HEK293 (cell line): ENCODE measurements around the gene MRGPRD.

Experiments
- CTCF ChIA-PET: fragments of 350-600 bp; formaldehyde crosslinking; extraction: SDS; loops from one replicate; lab custom pipeline; 2021; ENCODE audit warnings: antibody characterized with exemption; lab: Yijun Ruan, JAX
- POLR2A ChIA-PET: fragments of 300-600 bp; formaldehyde crosslinking; extraction: SDS; loops from one replicate; lab custom pipeline; 2020; ENCODE audit warnings: antibody characterized with exemption, inconsistent platforms; lab: Yijun Ruan, JAX
- H3K27ac ChIP-seq: fragments of 200-500 bp; sonication (Bioruptor generic); 2 replicates; pipeline ENCODE4 v1.5.1; 2014; ENCODE audit warnings: low read depth, low read length, control low read depth, inconsistent platforms; ENCODE audit errors: extremely low read depth
- H3K36me3 ChIP-seq, 2 experiments: fragments of 200-500 bp in 1 of 2; sonication (Bioruptor generic) in 1 of 2; 1 replicate in 1 of 2; 2 replicates in 1 of 2; pipeline ENCODE4 v1.5.1; 2014 to 2017; ENCODE audit warnings: inconsistent platforms in 2 of 2, low read length in 2 of 2; ENCODE audit not compliant: control insufficient read depth in 2 of 2, insufficient read depth in 1 of 2
- H3K4me1 ChIP-seq: fragments of 200-500 bp; sonication (Bioruptor generic); 2 replicates; pipeline ENCODE4 v1.5.1; 2014; ENCODE audit warnings: mild to moderate bottlenecking, low read length, inconsistent platforms; ENCODE audit not compliant: control insufficient read depth, insufficient read depth
- H3K4me3 ChIP-seq: 2 replicates; pipeline ENCODE4 v1.5.1; 2011; ENCODE audit warnings: low read depth, mild to moderate bottlenecking, control low read depth, low read length, moderate library complexity
- H3K9me3 ChIP-seq: fragments of 200-500 bp; sonication (Bioruptor generic); 2 replicates; pipeline ENCODE4 v1.5.1; 2014; ENCODE audit warnings: low read depth, low read length, inconsistent platforms; ENCODE audit not compliant: control insufficient read depth, insufficient read depth
- GFI1B ChIP-seq: fragments of 450-650 bp; formaldehyde crosslinking; IDR thresholded peaks from 2 replicates; pipeline ENCODE4 v1.5.1; 2016; ENCODE audit warnings: missing biosample characterization, missing genetic modification characterization
- KLF1 ChIP-seq: fragments of 450-650 bp; formaldehyde crosslinking; IDR thresholded peaks from 2 replicates; pipeline ENCODE4 v1.5.1; 2016; ENCODE audit warnings: missing biosample characterization, missing genetic modification characterization
- ZBTB17 ChIP-seq: fragments of 450-650 bp; formaldehyde crosslinking; IDR thresholded peaks from 2 replicates; pipeline ENCODE4 v1.5.1; 2016; ENCODE audit warnings: missing biosample characterization, missing genetic modification characterization
- ZBTB8A ChIP-seq: fragments of 450-650 bp; formaldehyde crosslinking; IDR thresholded peaks from 2 replicates; pipeline ENCODE4 v1.5.1; 2016; ENCODE audit warnings: missing biosample characterization, missing genetic modification characterization
- ZNF157 ChIP-seq: fragments of 450-650 bp; formaldehyde crosslinking; IDR thresholded peaks from 2 replicates; pipeline ENCODE4 v1.5.1; 2016; ENCODE audit warnings: missing biosample characterization, missing genetic modification characterization
- ZNF266 ChIP-seq: fragments of 450-650 bp; formaldehyde crosslinking; IDR thresholded peaks from 2 replicates; pipeline ENCODE4 v1.5.1; 2016; ENCODE audit warnings: missing biosample characterization, missing genetic modification characterization, low read depth
- ZNF510 ChIP-seq: fragments of 450-650 bp; formaldehyde crosslinking; IDR thresholded peaks from 2 replicates; pipeline ENCODE4 v1.5.1; 2018; ENCODE audit warnings: mild to moderate bottlenecking, missing genetic modification characterization, missing biosample characterization; ENCODE audit not compliant: insufficient replicate concordance
- ZNF521 ChIP-seq: fragments of 450-650 bp; formaldehyde crosslinking; IDR thresholded peaks from 2 replicates; pipeline ENCODE4 v1.5.1; 2017; ENCODE audit warnings: missing biosample characterization, mild to moderate bottlenecking, missing genetic modification characterization
- ZNF529 ChIP-seq: fragments of 450-650 bp; formaldehyde crosslinking; IDR thresholded peaks from 2 replicates; pipeline ENCODE4 v1.5.1; 2017; ENCODE audit warnings: missing genetic modification characterization, missing biosample characterization; ENCODE audit not compliant: insufficient replicate concordance
- ZNF549 ChIP-seq: fragments of 450-650 bp; IDR thresholded peaks from 2 replicates; pipeline ENCODE4 v1.5.1; 2018; ENCODE audit warnings: missing biosample characterization, missing genetic modification characterization, mild to moderate bottlenecking, inconsistent platforms, moderate library complexity
- ZNF658 ChIP-seq: fragments of 450-650 bp; formaldehyde crosslinking; IDR thresholded peaks from 2 replicates; pipeline ENCODE4; 2016; ENCODE audit warnings: missing biosample characterization, missing genetic modification characterization
- TF ChIP-seq, protein P1 (sequence below): fragments of 450-650 bp; formaldehyde crosslinking; IDR thresholded peaks from 2 replicates; pipeline ENCODE4 v1.5.1; 2016; ENCODE audit warnings: missing biosample characterization, missing genetic modification characterization
- TF ChIP-seq, protein P2 (sequence below): fragments of 450-650 bp; formaldehyde crosslinking; conservative IDR thresholded peaks from 2 replicates; pipeline ENCODE4 v1.5.1; 2016; ENCODE audit warnings: low read depth, missing biosample characterization, missing genetic modification characterization

MRGPRD gene

DNA sequence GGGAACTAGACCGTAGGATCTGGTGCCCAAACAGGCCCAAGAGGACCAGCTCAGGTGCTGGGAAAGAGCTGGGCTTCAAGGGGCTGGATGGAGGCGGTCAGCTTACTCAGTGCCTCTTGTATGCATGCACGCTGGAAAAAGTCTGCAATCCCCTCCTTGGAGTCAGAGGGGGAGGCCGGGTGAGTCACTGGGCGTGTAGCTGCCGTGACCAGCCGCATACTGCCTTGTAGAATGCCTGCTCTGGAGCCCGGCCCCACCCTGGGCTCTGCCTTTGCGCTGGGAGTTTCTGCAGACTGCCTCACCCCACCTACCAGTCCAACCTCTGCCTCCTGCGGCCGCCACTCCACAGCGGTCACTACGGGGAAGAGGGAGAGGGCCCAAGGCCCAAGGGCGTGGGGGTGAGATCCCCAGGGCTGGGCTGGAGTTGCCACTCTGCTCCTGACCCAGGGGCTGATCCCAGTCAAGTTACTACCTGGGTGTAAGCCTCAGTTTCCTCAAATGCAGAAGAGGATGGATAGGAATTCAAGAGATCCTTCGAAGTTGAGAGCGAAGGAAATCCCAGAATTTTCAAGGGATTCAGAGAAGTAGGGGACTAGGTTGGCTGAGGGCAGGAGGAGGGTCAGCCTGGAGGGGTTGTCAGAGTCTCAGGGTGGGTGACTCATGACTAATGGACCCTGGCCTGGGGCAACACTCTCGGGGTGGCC is 28.1 kb upstream of the MRGPRD start (continued):
- TF ChIP-seq, protein P1, sequence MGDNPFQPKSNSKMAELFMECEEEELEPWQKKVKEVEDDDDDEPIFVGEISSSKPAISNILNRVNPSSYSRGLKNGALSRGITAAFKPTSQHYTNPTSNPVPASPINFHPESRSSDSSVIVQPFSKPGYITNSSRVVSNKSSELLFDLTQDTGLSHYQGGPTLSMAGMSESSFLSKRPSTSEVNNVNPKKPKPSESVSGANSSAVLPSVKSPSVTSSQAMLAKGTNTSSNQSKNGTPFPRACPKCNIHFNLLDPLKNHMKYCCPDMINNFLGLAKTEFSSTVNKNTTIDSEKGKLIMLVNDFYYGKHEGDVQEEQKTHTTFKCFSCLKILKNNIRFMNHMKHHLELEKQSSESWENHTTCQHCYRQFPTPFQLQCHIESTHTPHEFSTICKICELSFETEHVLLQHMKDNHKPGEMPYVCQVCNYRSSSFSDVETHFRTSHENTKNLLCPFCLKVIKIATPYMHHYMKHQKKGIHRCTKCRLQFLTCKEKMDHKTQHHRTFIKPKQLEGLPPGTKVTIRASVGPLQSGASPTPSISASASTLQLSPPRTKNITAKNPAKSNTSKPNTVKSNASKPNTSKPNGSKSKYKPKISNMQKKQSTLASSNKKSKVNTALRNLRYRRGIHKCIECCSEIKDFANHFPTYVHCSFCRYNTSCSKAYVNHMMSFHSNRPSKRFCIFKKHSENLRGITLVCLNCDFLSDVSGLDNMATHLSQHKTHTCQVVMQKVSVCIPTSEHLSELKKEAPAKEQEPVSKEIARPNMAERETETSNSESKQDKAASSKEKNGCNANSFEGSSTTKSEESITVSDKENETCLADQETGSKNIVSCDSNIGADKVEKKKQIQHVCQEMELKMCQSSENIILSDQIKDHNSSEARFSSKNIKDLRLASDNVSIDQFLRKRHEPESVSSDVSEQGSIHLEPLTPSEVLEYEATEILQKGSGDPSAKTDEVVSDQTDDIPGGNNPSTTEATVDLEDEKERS (tag by site-specific recombination), result no peak

DNA sequence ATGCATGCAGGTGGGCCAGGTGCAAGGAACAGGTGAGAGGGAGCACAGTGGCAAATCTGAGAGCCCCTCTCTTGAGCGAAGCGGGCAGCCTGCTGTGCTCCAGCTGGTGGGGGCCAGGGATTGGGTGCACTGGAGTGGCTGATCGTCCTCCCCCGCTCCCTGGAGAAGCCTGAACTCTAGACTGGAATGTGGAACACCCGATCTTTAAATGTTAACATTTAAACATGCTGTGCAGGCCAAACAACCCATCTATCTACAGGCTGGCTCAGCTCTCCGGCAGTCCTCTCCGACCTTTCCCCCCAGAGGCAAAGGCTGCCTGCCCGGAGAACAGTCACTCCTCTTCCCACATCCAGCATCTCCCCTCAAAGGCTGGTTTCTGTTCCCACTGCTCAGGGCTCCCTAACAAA is 27.2 kb upstream of the MRGPRD start:
- CTCF ChIA-PET, result no interaction called here
- H3K9me3 ChIP-seq, result no peaks in the 10 kb centered on the region
- H3K27ac ChIP-seq, result no peak overlapping the region
- no peaks in the 10 kb centered on the region for H3K36me3 ChIP-seq
- no peak overlapping the region for H3K4me3 ChIP-seq
- POLR2A ChIA-PET, result interaction anchor here (0.6 to 3.1 kb wide), 3 partner anchors 14 to 41 kb away, joined by 3 to 9 read pairs (median 5); partner anchors contain the start of gene TPCN2
- no peak for TF ChIP-seq ZBTB17 (tag by site-specific recombination)
- no peak for TF ChIP-seq ZNF529 (tag by site-specific recombination)
- no peak for TF ChIP-seq ZNF157 (tag by site-specific recombination)
- H3K4me1 ChIP-seq, result no peaks in the 10 kb centered on the region

DNA sequence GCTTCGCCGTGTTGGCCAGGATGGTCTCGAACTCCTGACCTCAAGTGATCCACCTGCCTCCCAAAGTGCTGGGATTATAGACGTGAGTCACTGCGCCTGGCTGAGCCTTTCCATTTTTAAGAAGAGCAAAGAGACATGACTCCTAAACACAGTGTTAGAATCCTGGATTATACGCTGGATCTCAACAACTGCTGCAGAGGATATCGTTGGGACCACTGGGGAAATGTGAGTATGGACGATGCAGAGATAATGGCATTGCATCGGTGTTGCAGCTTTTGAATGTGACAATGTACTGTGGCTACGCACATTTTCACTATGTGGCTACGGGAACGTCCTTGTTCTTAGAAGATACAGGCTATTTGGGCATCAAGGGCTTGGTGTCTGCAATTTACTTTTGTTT is 26.0 kb upstream of the MRGPRD start:
- Histone ChIP-seq H3K9me3 (no peaks in the 10 kb centered on the region), H3K27ac (no peak overlapping the region), H3K4me3 (no peak overlapping the region), H3K36me3 (no peaks in the 10 kb centered on the region), H3K4me1 (no peaks in the 10 kb centered on the region)
- POLR2A ChIA-PET, result no interaction called here
- TF ChIP-seq ZBTB8A (no peak), ZNF658 (tag by site-specific recombination) (no peak)
- TF ChIP-seq, protein P2, sequence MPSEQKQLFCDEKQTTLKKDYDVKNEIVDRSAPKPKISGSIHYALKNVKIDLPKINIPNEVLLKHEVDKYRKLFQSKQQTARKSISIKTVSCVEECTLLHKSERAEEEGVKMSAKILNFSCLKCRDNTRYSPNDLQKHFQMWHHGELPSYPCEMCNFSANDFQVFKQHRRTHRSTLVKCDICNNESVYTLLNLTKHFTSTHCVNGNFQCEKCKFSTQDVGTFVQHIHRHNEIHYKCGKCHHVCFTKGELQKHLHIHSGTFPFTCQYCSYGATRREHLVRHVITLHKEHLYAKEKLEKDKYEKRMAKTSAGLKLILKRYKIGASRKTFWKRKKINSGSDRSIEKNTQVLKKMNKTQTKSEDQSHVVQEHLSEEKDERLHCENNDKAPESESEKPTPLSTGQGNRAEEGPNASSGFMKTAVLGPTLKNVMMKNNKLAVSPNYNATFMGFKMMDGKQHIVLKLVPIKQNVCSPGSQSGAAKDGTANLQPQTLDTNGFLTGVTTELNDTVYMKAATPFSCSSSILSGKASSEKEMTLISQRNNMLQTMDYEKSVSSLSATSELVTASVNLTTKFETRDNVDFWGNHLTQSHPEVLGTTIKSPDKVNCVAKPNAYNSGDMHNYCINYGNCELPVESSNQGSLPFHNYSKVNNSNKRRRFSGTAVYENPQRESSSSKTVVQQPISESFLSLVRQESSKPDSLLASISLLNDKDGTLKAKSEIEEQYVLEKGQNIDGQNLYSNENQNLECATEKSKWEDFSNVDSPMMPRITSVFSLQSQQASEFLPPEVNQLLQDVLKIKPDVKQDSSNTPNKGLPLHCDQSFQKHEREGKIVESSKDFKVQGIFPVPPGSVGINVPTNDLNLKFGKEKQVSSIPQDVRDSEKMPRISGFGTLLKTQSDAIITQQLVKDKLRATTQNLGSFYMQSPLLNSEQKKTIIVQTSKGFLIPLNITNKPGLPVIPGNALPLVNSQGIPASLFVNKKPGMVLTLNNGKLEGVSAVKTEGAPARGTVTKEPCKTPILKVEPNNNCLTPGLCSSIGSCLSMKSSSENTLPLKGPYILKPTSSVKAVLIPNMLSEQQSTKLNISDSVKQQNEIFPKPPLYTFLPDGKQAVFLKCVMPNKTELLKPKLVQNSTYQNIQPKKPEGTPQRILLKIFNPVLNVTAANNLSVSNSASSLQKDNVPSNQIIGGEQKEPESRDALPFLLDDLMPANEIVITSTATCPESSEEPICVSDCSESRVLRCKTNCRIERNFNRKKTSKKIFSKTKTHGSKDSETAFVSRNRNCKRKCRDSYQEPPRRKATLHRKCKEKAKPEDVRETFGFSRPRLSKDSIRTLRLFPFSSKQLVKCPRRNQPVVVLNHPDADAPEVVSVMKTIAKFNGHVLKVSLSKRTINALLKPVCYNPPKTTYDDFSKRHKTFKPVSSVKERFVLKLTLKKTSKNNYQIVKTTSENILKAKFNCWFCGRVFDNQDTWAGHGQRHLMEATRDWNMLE, result no peak
- CTCF ChIA-PET, result no interaction called here

DNA sequence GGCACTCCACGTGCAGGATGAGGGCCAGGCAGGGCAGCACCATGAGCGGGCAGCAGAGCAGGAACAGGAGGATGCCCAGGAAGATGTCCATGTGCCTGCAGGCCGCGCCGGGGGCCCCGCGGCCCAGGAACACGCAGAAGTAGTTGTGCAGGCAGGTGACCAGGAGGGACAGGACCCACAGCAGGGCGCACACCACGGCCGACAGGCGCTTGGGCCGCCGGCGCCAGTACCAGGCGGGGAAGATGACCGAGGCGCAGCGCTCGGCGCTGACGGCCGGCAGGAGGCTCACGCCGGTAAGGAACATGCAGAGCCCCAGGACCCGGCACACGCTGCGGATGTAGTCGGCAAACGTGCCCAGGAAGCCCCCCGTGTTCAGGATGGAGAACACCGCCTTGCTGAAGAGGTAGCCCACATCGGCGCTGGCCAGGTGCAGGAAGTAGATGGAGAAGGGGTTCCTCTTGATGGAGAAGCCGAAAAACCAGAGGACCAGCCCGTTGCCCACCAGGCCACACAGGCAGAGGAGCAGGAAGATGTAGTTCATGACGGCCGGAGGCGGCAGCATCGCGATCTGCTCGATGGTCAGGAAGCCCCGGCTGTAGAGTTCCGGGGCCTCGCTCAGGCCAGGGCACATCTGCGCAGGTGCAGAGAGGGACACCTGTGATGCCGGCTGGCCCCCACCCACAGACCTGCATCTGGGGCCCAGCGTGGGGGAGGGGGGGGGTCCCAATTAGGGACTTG is 25.0 kb upstream of the MRGPRD start:
- H3K4me3 ChIP-seq, result no peak overlapping the region
- CTCF ChIA-PET, result no interaction called here
- POLR2A ChIA-PET, result no interaction called here
- TF ChIP-seq ZNF549 (no peak), ZNF521 (tag by site-specific recombination) (no peak), ZNF266 (tag by site-specific recombination) (no peak), KLF1 (tag by site-specific recombination) (no peak), GFI1B (tag by site-specific recombination) (no peak), ZNF510 (tag by site-specific recombination) (no peak)
- TF ChIP-seq, protein P1 (tag by site-specific recombination), result no peak
- H3K27ac ChIP-seq, result no peak overlapping the region
- no peaks in the 10 kb centered on the region for H3K4me1 ChIP-seq
- no peaks in the 10 kb centered on the region for H3K36me3 ChIP-seq
- no peaks in the 10 kb centered on the region for H3K9me3 ChIP-seq
